ENCODE results near the gene SALL4.

DNA sequence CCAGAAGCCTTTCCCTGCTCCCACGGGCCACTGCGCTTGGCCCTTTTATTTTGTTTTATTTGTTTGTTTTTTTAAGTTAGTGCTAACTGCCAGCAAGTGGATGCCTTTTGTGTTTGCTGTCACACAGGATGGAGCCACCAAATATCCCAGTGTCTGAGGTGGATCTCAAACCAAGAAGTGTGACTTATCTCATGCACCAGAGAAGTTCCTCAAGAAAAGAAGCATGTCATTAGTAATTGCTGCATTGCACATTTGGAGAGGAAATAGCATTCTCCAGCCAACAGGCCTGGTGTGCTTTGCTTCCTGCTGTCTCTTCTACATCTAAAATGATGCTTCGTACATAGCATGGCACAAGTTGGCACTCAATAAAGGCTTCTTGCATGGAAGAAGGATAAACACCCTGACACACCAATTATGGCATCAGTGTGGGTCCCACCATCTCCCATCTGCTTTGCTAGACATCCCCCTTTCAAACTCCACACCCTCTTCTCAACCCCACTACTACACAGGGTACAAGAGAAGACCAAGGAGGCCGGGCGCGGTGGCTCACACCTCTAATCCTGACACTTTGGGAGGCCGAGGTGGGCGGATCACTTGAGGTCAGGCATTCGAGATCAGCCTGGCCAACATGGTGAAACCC is 32.2 kb downstream of the SALL4 start:
- TF ChIP-seq, protein P1, sequence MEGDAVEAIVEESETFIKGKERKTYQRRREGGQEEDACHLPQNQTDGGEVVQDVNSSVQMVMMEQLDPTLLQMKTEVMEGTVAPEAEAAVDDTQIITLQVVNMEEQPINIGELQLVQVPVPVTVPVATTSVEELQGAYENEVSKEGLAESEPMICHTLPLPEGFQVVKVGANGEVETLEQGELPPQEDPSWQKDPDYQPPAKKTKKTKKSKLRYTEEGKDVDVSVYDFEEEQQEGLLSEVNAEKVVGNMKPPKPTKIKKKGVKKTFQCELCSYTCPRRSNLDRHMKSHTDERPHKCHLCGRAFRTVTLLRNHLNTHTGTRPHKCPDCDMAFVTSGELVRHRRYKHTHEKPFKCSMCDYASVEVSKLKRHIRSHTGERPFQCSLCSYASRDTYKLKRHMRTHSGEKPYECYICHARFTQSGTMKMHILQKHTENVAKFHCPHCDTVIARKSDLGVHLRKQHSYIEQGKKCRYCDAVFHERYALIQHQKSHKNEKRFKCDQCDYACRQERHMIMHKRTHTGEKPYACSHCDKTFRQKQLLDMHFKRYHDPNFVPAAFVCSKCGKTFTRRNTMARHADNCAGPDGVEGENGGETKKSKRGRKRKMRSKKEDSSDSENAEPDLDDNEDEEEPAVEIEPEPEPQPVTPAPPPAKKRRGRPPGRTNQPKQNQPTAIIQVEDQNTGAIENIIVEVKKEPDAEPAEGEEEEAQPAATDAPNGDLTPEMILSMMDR (IDR thresholded peaks at IDR 0.05; ENCODE audit: low read depth, low read length), result no peak
- no peak for TF ChIP-seq EZH2phosphoT487 (IDR thresholded peaks at IDR 0.05; ENCODE audit: low read depth)

All from OCI-LY3 (cell line).